Neural crest cell (in vitro differentiated cells): ENCODE data around the gene CAMK1. TPM values are rescaled to one million over a fixed set of nuclear protein-coding genes. Genes with fewer than 3 reads are reported as not detected.
A peak's percentile ranks its signal among the peaks of the same experiment; 100 is the strongest.

ENCODE experiments used
- DNase-seq: peaks from one replicate; pipeline ENCODE4 v3.0.0; 2021; ENCODE audit warnings: low read depth, mixed read lengths, low spot score
- H3K27ac Mint-ChIP-seq: one replicate; pipeline ENCODE4 v1.8.0; 2021; ENCODE audit warnings: mild to moderate bottlenecking, mixed read lengths; ENCODE audit not compliant: unreplicated experiment
- H3K27me3 Mint-ChIP-seq: 2 replicates; pipeline ENCODE4 v1.8.0; 2021; ENCODE audit warnings: low read depth, mild to moderate bottlenecking, mixed read lengths
- H3K36me3 Mint-ChIP-seq: 2 replicates; pipeline ENCODE4 v1.8.0; 2021; ENCODE audit warnings: low read depth, mild to moderate bottlenecking, mixed read lengths
- H3K4me1 Mint-ChIP-seq: 2 replicates; pipeline ENCODE4 v1.8.0; 2021; ENCODE audit warnings: mixed read lengths
- H3K4me3 Mint-ChIP-seq: one replicate; pipeline ENCODE4 v1.8.0; 2021; ENCODE audit warnings: mild to moderate bottlenecking, mixed read lengths
- H3K9me3 Mint-ChIP-seq: 2 replicates; pipeline ENCODE4 v1.8.0; 2021; ENCODE audit warnings: mixed read lengths
- CTCF ChIP-seq: fragments of 200-600 bp; sonication (generic); conservative IDR thresholded peaks from 2 replicates; pipeline ENCODE4 v1.5.0; 2021; ENCODE audit warnings: antibody characterized with exemption, mild to moderate bottlenecking
- total RNA-seq: library from RNA; stranded (reverse); gene quantifications from 2 replicates; pipeline ENCODE4 v1.2.1, GENCODE V29; 2021

CAMK1 gene
- total RNA-seq, 1 donor from 2014 or later: 22.5 TPM

- Mint-ChIP-seq H3K27ac (no peak overlapping the region), H3K4me1 (no peaks in the 10 kb centered on the region), H3K36me3 (peaks cover 20% of the 10 kb centered on the region), H3K4me3 (no peak overlapping the region), H3K27me3 (no peaks in the 10 kb centered on the region), H3K9me3 (no peaks in the 10 kb centered on the region)
- DNase-seq: no peak
- TF ChIP-seq CTCF: peak; percentile 51
These were observed 30.8 kb upstream of the CAMK1 start for GRCh38 chr3:9800529-9800928.

- H3K4me1 Mint-ChIP-seq: peaks cover 16% of the 10 kb centered on the region
- peaks cover 5% of the 10 kb centered on the region for H3K36me3 Mint-ChIP-seq
These were observed 27.6 kb upstream of the CAMK1 start for GRCh38 chr3:9797196-9797945.

GRCh38 chr3:9795207-9795606 lies 25.5 kb upstream of the CAMK1 start:
- TF ChIP-seq CTCF: no peak
- peaks cover 5% of the 10 kb centered on the region for H3K36me3 Mint-ChIP-seq
- H3K4me3 Mint-ChIP-seq: peak overlapping the region; percentile 89
- H3K27ac Mint-ChIP-seq: peak overlapping the region; percentile 48
- DNase-seq: no peak
- H3K4me1 Mint-ChIP-seq: peaks cover 22% of the 10 kb centered on the region
- no peaks in the 10 kb centered on the region for H3K9me3 Mint-ChIP-seq
- H3K27me3 Mint-ChIP-seq: no peaks in the 10 kb centered on the region

More at GRCh38 chr3:9797196-9797945, 27.6 kb upstream of the CAMK1 start:
- no peak for DNase-seq
- TF ChIP-seq CTCF: no peak
- Mint-ChIP-seq H3K4me3 (no peak overlapping the region), H3K27ac (no peak overlapping the region), H3K27me3 (no peaks in the 10 kb centered on the region), H3K9me3 (no peaks in the 10 kb centered on the region)

GRCh38 chr3:9794400-9794799 lies 24.7 kb upstream of the CAMK1 start:
- no peaks in the 10 kb centered on the region for H3K27me3 Mint-ChIP-seq
- no peaks in the 10 kb centered on the region for H3K9me3 Mint-ChIP-seq
- peaks cover 22% of the 10 kb centered on the region for H3K4me1 Mint-ChIP-seq
- H3K27ac Mint-ChIP-seq: peak overlapping the region; percentile 72
- H3K36me3 Mint-ChIP-seq: peaks cover 3% of the 10 kb centered on the region
- no peak for TF ChIP-seq CTCF
- DNase-seq: no peak
- H3K4me3 Mint-ChIP-seq: peak overlapping the region; percentile 96

- Mint-ChIP-seq H3K9me3 (no peaks in the 10 kb centered on the region), H3K27ac (peak overlapping the region; percentile 100), H3K36me3 (peaks cover 7% of the 10 kb centered on the region), H3K27me3 (no peaks in the 10 kb centered on the region), H3K4me3 (peak overlapping the region; percentile 96), H3K4me1 (peaks cover 22% of the 10 kb centered on the region)
- no peak for DNase-seq
- TF ChIP-seq CTCF: no peak
These were observed 23.5 kb upstream of the CAMK1 start for GRCh38 chr3:9793161-9793781.
